ENCODE data around the gene DOCK1.

DNA sequence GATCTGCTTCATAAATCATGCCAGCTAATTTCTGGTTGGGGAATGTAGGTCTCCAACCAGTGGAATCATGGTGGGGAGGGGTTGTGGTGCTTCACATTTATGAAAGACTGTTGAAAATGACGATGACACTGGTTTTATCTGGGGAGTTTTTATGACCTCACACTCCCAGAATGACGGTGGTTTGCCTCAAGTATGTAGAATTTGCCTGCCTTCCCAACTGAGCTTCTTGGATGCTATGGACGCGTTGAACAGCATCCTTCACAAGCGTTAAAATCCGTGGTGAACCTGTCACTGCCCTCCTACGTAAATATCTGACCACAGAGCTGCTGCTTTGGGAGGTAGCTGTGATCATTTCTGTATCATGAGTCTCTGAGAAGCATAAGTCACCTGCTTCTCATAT, 287.9 kb downstream of the DOCK1 start:
- TF ChIP-seq, protein P1, sequence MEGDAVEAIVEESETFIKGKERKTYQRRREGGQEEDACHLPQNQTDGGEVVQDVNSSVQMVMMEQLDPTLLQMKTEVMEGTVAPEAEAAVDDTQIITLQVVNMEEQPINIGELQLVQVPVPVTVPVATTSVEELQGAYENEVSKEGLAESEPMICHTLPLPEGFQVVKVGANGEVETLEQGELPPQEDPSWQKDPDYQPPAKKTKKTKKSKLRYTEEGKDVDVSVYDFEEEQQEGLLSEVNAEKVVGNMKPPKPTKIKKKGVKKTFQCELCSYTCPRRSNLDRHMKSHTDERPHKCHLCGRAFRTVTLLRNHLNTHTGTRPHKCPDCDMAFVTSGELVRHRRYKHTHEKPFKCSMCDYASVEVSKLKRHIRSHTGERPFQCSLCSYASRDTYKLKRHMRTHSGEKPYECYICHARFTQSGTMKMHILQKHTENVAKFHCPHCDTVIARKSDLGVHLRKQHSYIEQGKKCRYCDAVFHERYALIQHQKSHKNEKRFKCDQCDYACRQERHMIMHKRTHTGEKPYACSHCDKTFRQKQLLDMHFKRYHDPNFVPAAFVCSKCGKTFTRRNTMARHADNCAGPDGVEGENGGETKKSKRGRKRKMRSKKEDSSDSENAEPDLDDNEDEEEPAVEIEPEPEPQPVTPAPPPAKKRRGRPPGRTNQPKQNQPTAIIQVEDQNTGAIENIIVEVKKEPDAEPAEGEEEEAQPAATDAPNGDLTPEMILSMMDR (IDR thresholded peaks at IDR 0.05; ENCODE audit: low read depth, low read length), result no peak
- TF ChIP-seq POLR2A (IDR thresholded peaks at IDR 0.05; ENCODE audit: extremely low read depth, insufficient read length) (no peak), MYC (IDR thresholded peaks at IDR 0.05; ENCODE audit: low read depth, low read length) (no peak)

Data from NB4 (cell line).